Stimulated activated CD8-positive, alpha-beta memory T cell treated with anti-CD3 and anti-CD28 coated beads, Interleukin-7, amount 100 ng/mL, for 48 hours (primary cell): ENCODE results near the gene VWA7.

ENCODE experiments used
- DNase-seq, 2 donors: peaks; one replicate each; pipeline ENCODE4 v3.0.0-alpha.2; 2020; ENCODE audit warnings: low read depth in 1 of 2; ENCODE audit errors: extremely low read depth in 1 of 2

Gene VWA7

GRCh38 chr6:31778999-31779885 lies 2.1 kb upstream of the VWA7 start:
- no peak for DNase-seq

- DNase-seq = no peak
Measured at GRCh38 chr6:31778193-31778592, 1.1 kb upstream of the VWA7 start.

GRCh38 chr6:31777667-31778050 lies 531 bp upstream of the VWA7 start:
- no peak for DNase-seq

GRCh38 chr6:31776485-31776988 lies 591 bp downstream of the VWA7 start:
- DNase-seq = no peak

- DNase-seq = no peak
Measured at GRCh38 chr6:31775633-31776484, 1.3 kb downstream of the VWA7 start.

GRCh38 chr6:31775184-31775583 lies 1.9 kb downstream of the VWA7 start:
- DNase-seq = no peak

GRCh38 chr6:31771992-31772358 lies 5.2 kb downstream of the VWA7 start:
- DNase-seq = no peak

GRCh38 chr6:31770860-31771259 lies 6.3 kb downstream of the VWA7 start:
- DNase-seq = no peak

GRCh38 chr6:31769684-31770371 lies 7.3 kb downstream of the VWA7 start:
- peak; percentile 53 to 74 for DNase-seq

- DNase-seq = no peak
Measured at GRCh38 chr6:31768363-31769257, 8.5 kb downstream of the VWA7 start.

- no peak for DNase-seq
Measured at GRCh38 chr6:31767096-31767645, 10.0 kb downstream of the VWA7 start.

GRCh38 chr6:31765910-31766794 lies 11.0 kb downstream of the VWA7 start:
- no peak for DNase-seq

GRCh38 chr6:31765559-31765909 lies 11.6 kb downstream of the VWA7 start:
- no peak for DNase-seq

- DNase-seq = no peak
Measured at GRCh38 chr6:31764198-31764597, 12.9 kb downstream of the VWA7 start.

GRCh38 chr6:31763619-31763940 lies 13.5 kb downstream of the VWA7 start:
- no peak for DNase-seq

- no peak for DNase-seq
Measured at GRCh38 chr6:31762878-31763618, 14.1 kb downstream of the VWA7 start.

- no peak for DNase-seq
Measured at GRCh38 chr6:31762356-31762755, 14.8 kb downstream of the VWA7 start, which contains the start of gene SAPCD1. Gene SAPCD1, plus strand, starts transcription at chr6:31762656. Its CDS starts 399 bp downstream, at chr6:31763055.

GRCh38 chr6:31761343-31761742 lies 15.8 kb downstream of the VWA7 start:
- no peak for DNase-seq
